Common myeloid progenitor, CD34-positive (primary cell): ENCODE data around the gene MAN1A1.
A peak's percentile ranks its signal among the peaks of the same experiment; 100 is the strongest.

ENCODE experiments used
- CTCF ChIA-PET: fragments of 350-600 bp; sonication (Branson Sonifier 250); formaldehyde crosslinking; loops from one replicate; lab custom pipeline; 2021; ENCODE audit warnings: antibody characterized with exemption; lab: Charles Lee
- POLR2A ChIA-PET: fragments of 350-600 bp; sonication (Branson Sonifier 250); formaldehyde crosslinking; loops from one replicate; lab custom pipeline; 2021; ENCODE audit warnings: antibody characterized with exemption; lab: Charles Lee
- DNase-seq, 3 donors: peaks; one replicate each; pipeline versions ENCODE4 v3.0.0 to v3.0.0-alpha.2; 2013
- H3K27ac ChIP-seq, 2 experiments: 1 replicate in 1 of 2; 2 replicates in 1 of 2; pipeline ENCODE4 v1.7.0; 2013; ENCODE audit warnings: inconsistent platforms in 2 of 2, low read length in 2 of 2, mild to moderate bottlenecking in 2 of 2, low read depth in 1 of 2, moderate library complexity in 1 of 2; ENCODE audit not compliant: severe bottlenecking in 2 of 2, insufficient read depth in 1 of 2, poor library complexity in 1 of 2
- H3K27me3 ChIP-seq, 5 experiments: replicated peaks in 2 of 5; 1 replicate in 3 of 5; 2 replicates in 2 of 5; pipeline versions ENCODE4 v1.6.1 to v1.7.0; 2013; ENCODE audit warnings: low read length in 4 of 5, mild to moderate bottlenecking in 2 of 5, moderate library complexity in 2 of 5, inconsistent platforms in 1 of 5; ENCODE audit not compliant: insufficient read depth in 5 of 5, control insufficient read depth in 4 of 5
- H3K36me3 ChIP-seq, 4 experiments: 1 replicate in 2 of 4; 2 replicates in 2 of 4; pipeline versions ENCODE4 v1.6.1 to v1.7.0; 2013; ENCODE audit warnings: low read length in 3 of 4, control low read depth in 1 of 4, mild to moderate bottlenecking in 1 of 4; ENCODE audit not compliant: control insufficient read depth in 4 of 4, insufficient read depth in 4 of 4
- H3K4me1 ChIP-seq, 4 experiments: 1 replicate in 3 of 4; 2 replicates in 1 of 4; pipeline versions ENCODE4 v1.6.1 to v1.7.1; 2013; ENCODE audit warnings: low read length in 3 of 4, mild to moderate bottlenecking in 3 of 4, control low read depth in 1 of 4, inconsistent platforms in 1 of 4, moderate library complexity in 1 of 4; ENCODE audit not compliant: control insufficient read depth in 4 of 4, insufficient read depth in 4 of 4; ENCODE audit errors: control extremely low read depth in 1 of 4
- H3K4me3 ChIP-seq, 7 experiments: 1 replicate in 4 of 7; 2 replicates in 3 of 7; pipeline versions ENCODE4 v1.5.1 to v1.7.0; 2013; ENCODE audit warnings: mild to moderate bottlenecking in 7 of 7, low read length in 6 of 7, moderate library complexity in 6 of 7, inconsistent platforms in 2 of 7, low read depth in 2 of 7, control low read depth in 1 of 7; ENCODE audit not compliant: insufficient read depth in 4 of 7, control insufficient read depth in 1 of 7; ENCODE audit errors: extremely low read depth in 1 of 7
- H3K9me3 ChIP-seq, 5 experiments: 1 replicate in 4 of 5; 2 replicates in 1 of 5; pipeline versions ENCODE4 v1.6.1 to v1.7.1; 2013; ENCODE audit warnings: low read length in 4 of 5, mild to moderate bottlenecking in 2 of 5, inconsistent platforms in 1 of 5, low read depth in 1 of 5, moderate library complexity in 1 of 5; ENCODE audit not compliant: control insufficient read depth in 4 of 5, insufficient read depth in 2 of 5; ENCODE audit errors: control extremely low read depth in 1 of 5
- WGBS: methylation state at CpG from one replicate; pipeline ENCODE4 v1.1.5; 2013; ENCODE audit not compliant: insufficient coverage; 5-methylcytosine and 5-hydroxymethylcytosine counted together

The MAN1A1 gene

DNA sequence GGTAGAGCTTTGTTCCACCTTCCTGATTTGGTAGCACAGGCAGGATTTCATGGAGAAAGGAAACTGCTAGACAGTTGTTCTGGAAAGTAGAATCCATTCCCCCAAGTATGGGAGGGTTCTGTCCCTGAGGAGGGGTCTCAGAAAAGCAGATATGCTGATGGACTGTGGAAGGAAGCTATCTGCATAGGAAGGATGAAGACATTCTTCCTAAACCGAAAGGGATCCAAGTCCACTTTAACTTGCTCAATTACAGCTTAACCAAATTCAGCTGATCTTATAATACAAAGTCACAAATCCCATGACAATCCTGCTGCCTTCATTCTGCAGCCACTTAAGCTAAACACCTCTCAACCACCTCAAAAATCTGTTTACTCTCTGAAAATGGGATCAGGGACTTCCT lies 2.6 kb downstream of the MAN1A1 start:
- POLR2A ChIA-PET: no interaction called here
- CTCF ChIA-PET: interaction anchor here (0.9 to 7.1 kb wide), 6 partner anchors 10 to 43 kb away, joined by 3 to 68 read pairs (median 6); no protein-coding TSS in a partner anchor
- 0% methylated on average over 1 of the region's 1 CpG for WGBS
- Histone ChIP-seq H3K27me3 (no peaks in the 10 kb centered on the region), H3K27ac (peak overlapping the region in 1 of 2 experiments; percentile 94), H3K9me3 (no peaks in the 10 kb centered on the region), H3K36me3 (peaks cover 0 to 41% (median 16%) of the 10 kb centered on the region in 4 experiments), H3K4me1 (peaks cover 42 to 66% (median 55%) of the 10 kb centered on the region in 4 experiments), H3K4me3 (peak overlapping the region in 6 of 7 experiments; percentile 76 to 97 (median 92))
- DNase-seq: no peak

- H3K4me3 ChIP-seq: peak overlapping the region in 6 of 7 experiments; percentile 76 to 97 (median 92)
- H3K27ac ChIP-seq: peak overlapping the region in 1 of 2 experiments; percentile 94
- POLR2A ChIA-PET: no interaction called here
- H3K36me3 ChIP-seq: peaks cover 3 to 44% (median 18%) of the 10 kb centered on the region in 4 experiments
- H3K27me3 ChIP-seq: no peaks in the 10 kb centered on the region
- no peaks in the 10 kb centered on the region for H3K9me3 ChIP-seq
- H3K4me1 ChIP-seq: peaks cover 42 to 66% (median 52%) of the 10 kb centered on the region in 4 experiments
- CTCF ChIA-PET: interaction anchor here (0.9 to 7.1 kb wide), 5 partner anchors 10 to 42 kb away, joined by 3 to 68 read pairs (median 7); no protein-coding TSS in a partner anchor
- no peak for DNase-seq
- 49% methylated on average over 4 of the region's 8 CpGs for WGBS
Measured at GRCh38 chr6:119346450-119346849, 3.1 kb downstream of the MAN1A1 start.

- ChIA-PET POLR2A (no interaction called here), CTCF (interaction anchor here (0.6 to 7.1 kb wide), 4 partner anchors 9 to 374 kb away, joined by 3 to 68 read pairs (median 6); no protein-coding TSS in a partner anchor)
- no peak for DNase-seq
- Histone ChIP-seq H3K9me3 (no peaks in the 10 kb centered on the region), H3K4me1 (peaks cover 38 to 78% (median 63%) of the 10 kb centered on the region in 4 experiments), H3K36me3 (peaks cover 3 to 57% (median 29%) of the 10 kb centered on the region in 4 experiments), H3K27me3 (no peaks in the 10 kb centered on the region), H3K4me3 (peak overlapping the region in 6 of 7 experiments; percentile 20 to 97 (median 59)), H3K27ac (peak overlapping the region in 1 of 2 experiments; percentile 28)
- no CpG with 5 or more reads among the region's 2 CpGs for WGBS
Measured at GRCh38 chr6:119345114-119345513, 4.4 kb downstream of the MAN1A1 start.

- no CpG with 5 or more reads among the region's 1 CpG for WGBS
- no peak for DNase-seq
- Histone ChIP-seq H3K4me3 (peak overlapping the region in 4 of 7 experiments; percentile 8 to 91 (median 50)), H3K4me1 (peaks cover 38 to 84% (median 68%) of the 10 kb centered on the region in 4 experiments), H3K27ac (no peak overlapping the region), H3K9me3 (no peaks in the 10 kb centered on the region), H3K27me3 (no peaks in the 10 kb centered on the region), H3K36me3 (peaks cover 3 to 60% (median 35%) of the 10 kb centered on the region in 4 experiments)
- ChIA-PET CTCF (interaction anchor here (1.2 to 7.1 kb wide), 4 partner anchors 8 to 635 kb away, joined by 3 to 68 read pairs (median 7); no protein-coding TSS in a partner anchor), POLR2A (no interaction called here)
Measured at GRCh38 chr6:119344306-119344705, 5.3 kb downstream of the MAN1A1 start.

GRCh38 chr6:119343573-119344146 lies 5.9 kb downstream of the MAN1A1 start:
- Histone ChIP-seq H3K9me3 (no peaks in the 10 kb centered on the region), H3K27ac (no peak overlapping the region), H3K36me3 (peaks cover 3 to 64% (median 38%) of the 10 kb centered on the region in 4 experiments), H3K4me3 (peak overlapping the region in 3 of 7 experiments; percentile 8 to 44 (median 39)), H3K4me1 (peaks cover 38 to 88% (median 70%) of the 10 kb centered on the region in 4 experiments), H3K27me3 (no peaks in the 10 kb centered on the region)
- no peak for DNase-seq
- WGBS: 96% methylated on average over 4 of the region's 5 CpGs
- CTCF ChIA-PET: interaction anchor here (0.8 to 7.1 kb wide), 5 partner anchors 8 to 635 kb away, joined by 3 to 68 read pairs (median 5); no protein-coding TSS in a partner anchor
- POLR2A ChIA-PET: no interaction called here

- Histone ChIP-seq H3K27ac (no peak overlapping the region), H3K4me3 (peak overlapping the region in 1 of 7 experiments; percentile 39), H3K4me1 (peaks cover 38 to 90% (median 69%) of the 10 kb centered on the region in 4 experiments), H3K9me3 (no peaks in the 10 kb centered on the region), H3K36me3 (peaks cover 3 to 67% (median 39%) of the 10 kb centered on the region in 4 experiments), H3K27me3 (no peaks in the 10 kb centered on the region)
- POLR2A ChIA-PET: no interaction called here
- WGBS: 100% methylated on average over 1 of the region's 4 CpGs
- CTCF ChIA-PET: interaction anchor here (0.8 to 7.1 kb wide), 4 partner anchors 7 to 636 kb away, joined by 3 to 68 read pairs (median 7); no protein-coding TSS in a partner anchor
- no peak for DNase-seq
Measured at GRCh38 chr6:119343167-119343566, 6.4 kb downstream of the MAN1A1 start.
